ENCODE data around the gene PRKCB.

DNA sequence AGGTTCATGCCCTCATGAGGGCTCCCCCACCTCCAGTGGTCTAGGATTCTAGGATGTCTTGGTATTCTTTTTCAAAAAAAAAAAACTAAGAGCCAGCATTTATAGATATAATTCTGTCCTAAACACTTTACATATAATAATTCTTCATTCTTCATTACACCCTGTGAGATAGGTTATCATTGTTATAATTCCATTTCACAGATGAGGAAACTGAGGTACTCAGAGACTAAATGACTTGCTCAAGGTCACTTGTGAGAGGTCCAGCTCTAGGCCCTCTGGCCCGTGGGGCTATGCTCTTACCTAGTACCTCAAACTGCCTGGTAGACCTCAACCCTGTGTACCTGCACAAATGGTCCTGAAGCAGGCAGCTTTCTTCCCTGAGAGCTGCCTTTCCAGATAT, 172.2 kb downstream of the PRKCB start:
- TF ChIP-seq, protein P1, sequence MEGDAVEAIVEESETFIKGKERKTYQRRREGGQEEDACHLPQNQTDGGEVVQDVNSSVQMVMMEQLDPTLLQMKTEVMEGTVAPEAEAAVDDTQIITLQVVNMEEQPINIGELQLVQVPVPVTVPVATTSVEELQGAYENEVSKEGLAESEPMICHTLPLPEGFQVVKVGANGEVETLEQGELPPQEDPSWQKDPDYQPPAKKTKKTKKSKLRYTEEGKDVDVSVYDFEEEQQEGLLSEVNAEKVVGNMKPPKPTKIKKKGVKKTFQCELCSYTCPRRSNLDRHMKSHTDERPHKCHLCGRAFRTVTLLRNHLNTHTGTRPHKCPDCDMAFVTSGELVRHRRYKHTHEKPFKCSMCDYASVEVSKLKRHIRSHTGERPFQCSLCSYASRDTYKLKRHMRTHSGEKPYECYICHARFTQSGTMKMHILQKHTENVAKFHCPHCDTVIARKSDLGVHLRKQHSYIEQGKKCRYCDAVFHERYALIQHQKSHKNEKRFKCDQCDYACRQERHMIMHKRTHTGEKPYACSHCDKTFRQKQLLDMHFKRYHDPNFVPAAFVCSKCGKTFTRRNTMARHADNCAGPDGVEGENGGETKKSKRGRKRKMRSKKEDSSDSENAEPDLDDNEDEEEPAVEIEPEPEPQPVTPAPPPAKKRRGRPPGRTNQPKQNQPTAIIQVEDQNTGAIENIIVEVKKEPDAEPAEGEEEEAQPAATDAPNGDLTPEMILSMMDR (conservative IDR thresholded peaks at IDR 0.05; ENCODE audit: low read length): no peak
- TF ChIP-seq EZH2phosphoT487 (IDR thresholded peaks at IDR 0.05; ENCODE audit: borderline replicate concordance): no peak
